OCI-LY1 (cell line): ENCODE measurements around the gene GALNT2.

Experiments
- H2AFZ ChIP-seq: fragments of 200-600 bp; sonication (generic), shearing (Covaris generic); 2 replicates; pipeline ENCODE4 v1.6.0; 2014; ENCODE audit warnings: antibody characterized with exemption, mild to moderate bottlenecking, low read length
- H3F3A ChIP-seq: fragments of 200-600 bp; sonication (generic), shearing (Covaris generic); 2 replicates; pipeline ENCODE4 v1.6.0; 2014; ENCODE audit warnings: mild to moderate bottlenecking, antibody characterized with exemption, low read length, moderate library complexity; ENCODE audit not compliant: insufficient read depth
- H3K27ac ChIP-seq: fragments of 200-600 bp; sonication (generic); 2 replicates; pipeline ENCODE4 v1.5.1; 2014; ENCODE audit warnings: low read length, mixed run types, mild to moderate bottlenecking, low read depth; ENCODE audit not compliant: poor library complexity, severe bottlenecking
- H3K27me3 ChIP-seq: fragments of 200-600 bp; sonication (generic); 2 replicates; pipeline ENCODE4 v1.6.0; 2014; ENCODE audit warnings: antibody characterized with exemption, mild to moderate bottlenecking, low read length, moderate library complexity; ENCODE audit not compliant: insufficient read depth
- H3K36me3 ChIP-seq: fragments of 200-600 bp; sonication (generic); 2 replicates; pipeline ENCODE4 v1.6.1; 2014; ENCODE audit warnings: mild to moderate bottlenecking, antibody characterized with exemption, low read length, moderate library complexity, mixed read lengths; ENCODE audit not compliant: insufficient read depth
- H3K4me1 ChIP-seq: fragments of 200-600 bp; sonication (generic); 2 replicates; pipeline ENCODE4 v1.5.1; 2014; ENCODE audit warnings: mild to moderate bottlenecking, low read length, moderate library complexity; ENCODE audit not compliant: insufficient read depth, severe bottlenecking
- H3K4me2 ChIP-seq: fragments of 200-600 bp; sonication (generic), shearing (Covaris generic); 2 replicates; pipeline ENCODE4 v1.6.1; 2014; ENCODE audit warnings: low read length
- H3K4me3 ChIP-seq: fragments of 200-600 bp; sonication (generic); 2 replicates; pipeline ENCODE4 v1.5.1; 2014; ENCODE audit warnings: low read length, low read depth, mild to moderate bottlenecking, mixed read lengths; ENCODE audit not compliant: poor library complexity, severe bottlenecking
- H3K79me2 ChIP-seq: fragments of 200-600 bp; shearing (Covaris generic); 2 replicates; pipeline ENCODE4 v1.6.1; 2016; ENCODE audit warnings: mixed run types, low read length, mixed read lengths; ENCODE audit not compliant: insufficient read depth
- H3K9ac ChIP-seq: fragments of 200-600 bp; sonication (generic), shearing (Covaris generic); 2 replicates; pipeline ENCODE4 v1.6.1; 2014; ENCODE audit warnings: mild to moderate bottlenecking, low read length, mixed read lengths
- H3K9me2 ChIP-seq: fragments of 200-600 bp; sonication (generic), shearing (Covaris generic); 2 replicates; pipeline ENCODE4 v1.6.1; 2014; ENCODE audit warnings: low read depth, mild to moderate bottlenecking, low read length, mixed read lengths
- H3K9me3 ChIP-seq: fragments of 200-600 bp; shearing (Covaris generic); 2 replicates; pipeline ENCODE4 v1.6.1; 2014; ENCODE audit warnings: low read length, mixed read lengths
- H4K20me1 ChIP-seq: fragments of 200-600 bp; sonication (generic), shearing (Covaris generic); 2 replicates; pipeline ENCODE4 v1.6.0; 2016; ENCODE audit warnings: mild to moderate bottlenecking, low read length; ENCODE audit not compliant: insufficient read depth
- EZH2 ChIP-seq: fragments of 200-600 bp; sonication (generic), shearing (Covaris generic); IDR thresholded peaks from 2 replicates; pipeline ENCODE4 v1.8.0; 2017; ENCODE audit warnings: borderline replicate concordance, mixed run types, mild to moderate bottlenecking, antibody characterized with exemption, low read length, moderate library complexity, mixed read lengths
- TF ChIP-seq, protein P1 (sequence below): fragments of 200-600 bp; sonication (generic), shearing (Covaris generic); IDR thresholded peaks from 2 replicates; pipeline ENCODE4 v1.5.1; 2017; ENCODE audit warnings: mild to moderate bottlenecking, antibody characterized with exemption, low read length, moderate library complexity, mixed read lengths

Gene GALNT2

DNA sequence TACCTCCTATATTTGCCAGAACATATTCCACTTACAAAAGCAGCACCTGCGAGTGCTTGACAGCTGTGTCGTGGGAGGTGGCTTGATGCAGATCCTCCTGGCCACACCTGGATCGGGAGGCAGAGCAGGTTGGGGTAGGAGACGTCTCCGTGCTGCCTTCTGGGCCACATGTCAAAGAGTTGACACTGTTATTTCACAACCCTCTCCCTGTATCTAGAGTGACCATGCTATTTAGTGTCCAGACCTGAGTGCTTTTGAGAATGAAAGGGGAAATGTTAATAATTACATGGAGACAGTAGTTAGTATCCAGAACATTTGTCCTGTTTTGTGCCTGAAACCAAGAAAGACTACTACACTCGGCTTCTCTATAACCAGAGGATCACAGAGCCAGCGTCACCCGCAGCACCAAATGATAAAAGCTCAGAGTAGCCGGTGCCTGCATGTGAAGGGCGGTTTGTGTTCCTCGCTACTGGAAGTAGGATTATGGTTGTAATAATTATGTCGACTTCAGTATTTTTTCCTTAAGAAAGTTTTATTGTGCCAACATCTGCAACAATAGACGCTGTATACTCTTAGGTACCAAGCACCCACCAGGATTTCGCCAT lies 77.1 kb downstream of the GALNT2 start:
- Histone ChIP-seq H4K20me1 (no peaks in the 10 kb centered on the region), H3K27ac (peak overlapping the region; percentile 99), H3K9ac (peak overlapping the region; percentile 70), H3K4me2 (peak overlapping the region; percentile 78), H3K4me3 (peak overlapping the region; percentile 36), H3K9me3 (no peaks in the 10 kb centered on the region), H3K4me1 (peaks cover 100% of the 10 kb centered on the region), H2AFZ (no peak overlapping the region), H3F3A (no peaks in the 10 kb centered on the region), H3K9me2 (no peaks in the 10 kb centered on the region), H3K36me3 (no peaks in the 10 kb centered on the region), H3K79me2 (peaks cover 9% of the 10 kb centered on the region; the same call in 1 of the 2 replicates), H3K27me3 (no peaks in the 10 kb centered on the region)
- no peak for TF ChIP-seq EZH2
- TF ChIP-seq, protein P1, sequence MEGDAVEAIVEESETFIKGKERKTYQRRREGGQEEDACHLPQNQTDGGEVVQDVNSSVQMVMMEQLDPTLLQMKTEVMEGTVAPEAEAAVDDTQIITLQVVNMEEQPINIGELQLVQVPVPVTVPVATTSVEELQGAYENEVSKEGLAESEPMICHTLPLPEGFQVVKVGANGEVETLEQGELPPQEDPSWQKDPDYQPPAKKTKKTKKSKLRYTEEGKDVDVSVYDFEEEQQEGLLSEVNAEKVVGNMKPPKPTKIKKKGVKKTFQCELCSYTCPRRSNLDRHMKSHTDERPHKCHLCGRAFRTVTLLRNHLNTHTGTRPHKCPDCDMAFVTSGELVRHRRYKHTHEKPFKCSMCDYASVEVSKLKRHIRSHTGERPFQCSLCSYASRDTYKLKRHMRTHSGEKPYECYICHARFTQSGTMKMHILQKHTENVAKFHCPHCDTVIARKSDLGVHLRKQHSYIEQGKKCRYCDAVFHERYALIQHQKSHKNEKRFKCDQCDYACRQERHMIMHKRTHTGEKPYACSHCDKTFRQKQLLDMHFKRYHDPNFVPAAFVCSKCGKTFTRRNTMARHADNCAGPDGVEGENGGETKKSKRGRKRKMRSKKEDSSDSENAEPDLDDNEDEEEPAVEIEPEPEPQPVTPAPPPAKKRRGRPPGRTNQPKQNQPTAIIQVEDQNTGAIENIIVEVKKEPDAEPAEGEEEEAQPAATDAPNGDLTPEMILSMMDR, result no peak

DNA sequence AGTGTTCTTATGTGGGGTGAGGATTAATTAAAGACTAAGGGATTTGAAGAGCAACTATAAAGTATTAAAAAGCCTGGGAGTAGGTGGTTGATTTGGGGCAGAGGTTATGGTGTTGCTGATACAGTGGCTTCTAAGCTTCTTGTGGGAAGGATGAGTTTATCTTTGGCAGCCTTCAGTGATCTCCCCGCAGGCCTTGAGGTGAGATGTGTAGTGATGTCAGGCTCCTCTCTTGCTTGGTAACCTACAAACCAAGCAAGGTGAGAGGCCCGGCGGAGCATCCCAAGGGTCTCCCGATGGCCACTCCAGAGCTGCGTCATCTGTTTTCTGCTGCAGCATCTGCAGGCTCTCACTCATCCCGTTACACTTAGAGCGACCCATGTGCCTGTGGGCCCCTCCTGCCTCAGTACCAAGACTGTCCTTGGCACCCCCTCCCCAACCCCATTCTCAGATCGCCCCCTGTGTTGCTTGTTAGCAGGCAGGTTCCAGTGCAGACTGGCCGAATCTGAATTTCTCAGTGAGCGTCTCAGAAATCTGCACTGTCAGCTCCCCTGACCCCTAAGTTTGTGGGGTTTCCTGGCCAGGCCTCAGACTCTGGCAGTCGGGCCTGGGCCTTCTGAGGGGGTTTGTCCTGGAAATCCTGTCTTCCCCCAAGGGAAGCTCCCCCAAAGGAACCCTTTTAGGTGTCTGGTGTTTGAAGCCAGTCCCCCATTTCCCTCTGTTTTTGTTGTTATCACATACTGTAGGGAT lies 77.9 kb downstream of the GALNT2 start:
- H3K4me3 ChIP-seq, result peak overlapping the region; percentile 51
- H4K20me1 ChIP-seq, result no peaks in the 10 kb centered on the region
- H3K9me2 ChIP-seq, result no peaks in the 10 kb centered on the region
- H3K36me3 ChIP-seq, result no peaks in the 10 kb centered on the region
- H3K4me1 ChIP-seq, result peaks cover 100% of the 10 kb centered on the region
- peak overlapping the region; percentile 99 for H3K27ac ChIP-seq
- TF ChIP-seq EZH2, result no peak
- TF ChIP-seq, protein P1, result no peak
- H3K9me3 ChIP-seq, result no peaks in the 10 kb centered on the region
- H3K79me2 ChIP-seq, result peaks cover 9% of the 10 kb centered on the region; the same call in 1 of the 2 replicates
- peak overlapping the region; percentile 78 for H3K4me2 ChIP-seq
- H2AFZ ChIP-seq, result no peak overlapping the region
- H3F3A ChIP-seq, result no peaks in the 10 kb centered on the region
- peak overlapping the region; percentile 70 for H3K9ac ChIP-seq
- H3K27me3 ChIP-seq, result no peaks in the 10 kb centered on the region

DNA sequence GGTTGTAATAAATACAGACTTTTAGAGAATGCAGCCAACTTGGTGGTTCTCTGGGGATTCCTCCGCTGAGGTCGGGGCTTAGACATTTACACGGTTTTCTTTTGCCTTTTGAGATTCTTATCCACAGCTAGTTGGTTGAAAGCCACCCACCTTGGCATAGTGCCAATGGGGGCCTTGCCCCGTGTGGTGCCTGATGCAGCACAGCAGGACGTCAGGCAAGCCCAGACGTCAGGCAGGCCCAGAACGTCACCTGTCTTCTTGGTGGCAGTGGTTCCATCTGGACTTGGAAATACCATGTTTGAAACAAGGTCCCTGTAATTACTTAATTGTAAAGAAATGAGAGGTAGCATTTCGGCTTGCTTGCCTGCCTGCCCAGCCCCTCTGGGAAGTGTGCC lies 78.5 kb downstream of the GALNT2 start:
- Histone ChIP-seq H2AFZ (no peak overlapping the region), H3K9me2 (no peaks in the 10 kb centered on the region), H3K4me2 (peak overlapping the region; percentile 78), H3K27me3 (no peaks in the 10 kb centered on the region), H4K20me1 (no peaks in the 10 kb centered on the region), H3K4me3 (peak overlapping the region; percentile 51), H3K36me3 (no peaks in the 10 kb centered on the region), H3K9ac (peak overlapping the region; percentile 70), H3K27ac (peak overlapping the region; percentile 99), H3K9me3 (no peaks in the 10 kb centered on the region), H3K4me1 (peaks cover 100% of the 10 kb centered on the region), H3F3A (no peaks in the 10 kb centered on the region), H3K79me2 (peaks cover 9% of the 10 kb centered on the region; the same call in 1 of the 2 replicates)
- TF ChIP-seq, protein P1, result no peak
- no peak for TF ChIP-seq EZH2
